ENCODE results near the gene NAALADL2. TPM values are rescaled to one million over a fixed set of nuclear protein-coding genes. Genes with fewer than 3 reads are reported as not detected.

The NAALADL2 gene
- total and polyA plus RNA-seq, 9 of the 15 experiments (the other 6 are each of a cell fraction or from before 2014, with no cell fraction given) = 0.29 to 1.1 (median 0.79) TPM; not detected in 1

DNA sequence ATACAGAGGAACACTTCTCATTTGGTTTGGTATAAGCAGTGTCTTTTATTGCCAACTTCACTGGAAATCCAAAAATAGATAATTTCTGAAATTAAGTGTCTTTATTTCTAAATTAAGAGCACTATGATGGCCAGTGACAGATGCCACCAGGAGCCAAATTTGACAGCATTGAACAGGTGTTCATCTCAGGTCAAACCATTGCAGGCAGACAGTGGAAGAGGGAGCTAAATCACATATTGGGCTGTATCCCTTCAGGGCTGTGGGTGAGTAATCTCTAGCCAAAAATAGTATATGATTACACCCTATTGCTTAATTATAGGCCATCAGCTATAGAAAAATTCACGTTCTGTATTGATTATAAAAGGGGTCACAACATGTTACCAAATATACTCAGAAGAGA, 457.7 kb downstream of the NAALADL2 start:
- no peaks in the 10 kb centered on the region for H3K27me3 ChIP-seq (ENCODE audit: control insufficient read depth in 2 of 2, insufficient read depth in 2 of 2, low read length in 2 of 2)
- H3K4me2 ChIP-seq (ENCODE audit: insufficient read depth, low read length) = no peak overlapping the region
- no peaks in the 10 kb centered on the region for H3K9me1 ChIP-seq (ENCODE audit: control insufficient read depth, insufficient read depth, low read length)
- H3K4me1 ChIP-seq (replicated peaks in 1 of 2; ENCODE audit: control insufficient read depth in 2 of 2, insufficient read depth in 2 of 2, low read length in 2 of 2) = no peaks in the 10 kb centered on the region
- in situ Hi-C loops (cut with MboI) = no loop called here
- H3K79me2 ChIP-seq (ENCODE audit: control insufficient read depth, insufficient read depth, low read length) = no peaks in the 10 kb centered on the region
- ChIA-PET POLR2A (no interaction called here), CTCF (ENCODE audit: low intra/inter-chr PET ratio) (no interaction called here)
- no peak overlapping the region for H2AFZ ChIP-seq (ENCODE audit: low read depth, low read length)
- no peaks in the 10 kb centered on the region for H3K36me3 ChIP-seq (ENCODE audit: control insufficient read depth, insufficient read depth, low read length)
- no peak overlapping the region for H3K9ac ChIP-seq (ENCODE audit: insufficient read depth in 1 of 2, low read depth in 2 of 2, low read length in 2 of 2)
- H3K9me3 ChIP-seq (replicated peaks; ENCODE audit: control insufficient read depth, insufficient read depth, low read depth, low read length) = no peaks in the 10 kb centered on the region
- H4K20me1 ChIP-seq (replicated peaks; ENCODE audit: control insufficient read depth, insufficient read depth, low read length) = no peaks in the 10 kb centered on the region
- no peak for FAIRE-seq
- 0% methylated on average over 1 of the region's 1 CpG for WGBS (ENCODE audit: insufficient coverage, low coverage, missing lambda C conversion rate)
- ATAC-seq = no peak
- intact Hi-C loops (cut with micrococcal nuclease) = no loop called here
- H3K27ac ChIP-seq (ENCODE audit: extremely low read depth, low read depth, low read length) = no peak overlapping the region
- BruUV-seq (replicated peaks) = no TSS peak
- no peak for DNase-seq (ENCODE audit: extremely low read depth in 1 of 4, low spot score in 3 of 4)
- TF ChIP-seq PCBP2 (IDR thresholded peaks at IDR 0.05; ENCODE audit: low read depth, low read length, poor library complexity, severe bottlenecking) = no peak
- no peak for TF ChIP-seq RFX7 (CRISPR knock-in tag; IDR thresholded peaks at IDR 0.05)
- no peak for TF ChIP-seq DMBX1 (CRISPR knock-in tag; IDR thresholded peaks at IDR 0.05; ENCODE audit: borderline replicate concordance)
- H3K4me3 ChIP-seq = no peak overlapping the region

DNA sequence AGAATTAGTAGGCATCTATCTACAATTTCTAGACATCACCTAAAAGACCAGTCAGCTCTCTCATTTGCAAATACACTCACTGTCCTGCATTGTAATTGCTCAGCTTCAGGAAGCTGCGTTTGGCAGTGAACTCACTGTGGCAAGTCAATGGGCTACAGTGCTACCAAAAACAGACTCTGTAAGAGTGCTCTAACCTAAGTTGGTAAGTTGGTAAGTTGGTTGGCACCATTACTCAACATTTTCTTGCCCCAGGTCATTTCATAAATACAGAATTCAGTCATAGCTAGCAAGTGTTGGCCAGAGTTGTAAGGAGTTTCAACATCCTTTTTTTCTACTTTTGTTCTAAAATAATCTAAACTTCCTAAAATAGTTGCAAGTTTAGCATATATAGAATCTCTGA, 466.3 kb downstream of the NAALADL2 start:
- ChIA-PET CTCF (ENCODE audit: low intra/inter-chr PET ratio) (no interaction called here), POLR2A (no interaction called here)
- Histone ChIP-seq H3K79me2 (ENCODE audit: control insufficient read depth, insufficient read depth, low read length) (no peaks in the 10 kb centered on the region), H3K27me3 (ENCODE audit: control insufficient read depth in 2 of 2, insufficient read depth in 2 of 2, low read length in 2 of 2) (no peaks in the 10 kb centered on the region), H3K27ac (ENCODE audit: extremely low read depth, low read depth, low read length) (no peak overlapping the region), H3K9me1 (ENCODE audit: control insufficient read depth, insufficient read depth, low read length) (no peaks in the 10 kb centered on the region), H3K9ac (ENCODE audit: insufficient read depth in 1 of 2, low read depth in 2 of 2, low read length in 2 of 2) (no peak overlapping the region), H3K9me3 (replicated peaks; ENCODE audit: control insufficient read depth, insufficient read depth, low read depth, low read length) (no peaks in the 10 kb centered on the region), H2AFZ (ENCODE audit: low read depth, low read length) (no peak overlapping the region), H3K36me3 (ENCODE audit: control insufficient read depth, insufficient read depth, low read length) (no peaks in the 10 kb centered on the region), H3K4me2 (ENCODE audit: insufficient read depth, low read length) (no peak overlapping the region), H4K20me1 (replicated peaks; ENCODE audit: control insufficient read depth, insufficient read depth, low read length) (no peaks in the 10 kb centered on the region), H3K4me3 (no peak overlapping the region), H3K4me1 (replicated peaks in 1 of 2; ENCODE audit: control insufficient read depth in 2 of 2, insufficient read depth in 2 of 2, low read length in 2 of 2) (no peaks in the 10 kb centered on the region)
- DNase-seq (ENCODE audit: extremely low read depth in 1 of 4, low spot score in 3 of 4) = no peak
- no TSS peak for BruUV-seq (replicated peaks)
- in situ Hi-C loops (cut with MboI) (no loop called here), intact Hi-C loops (cut with micrococcal nuclease) (no loop called here)
- no peak for ATAC-seq
- WGBS (ENCODE audit: insufficient coverage, low coverage, missing lambda C conversion rate) = 0% methylated on average over 1 of the region's 1 CpG
- no peak for FAIRE-seq
- TF ChIP-seq FOXK1 (CRISPR knock-in tag; IDR thresholded peaks at IDR 0.05; ENCODE audit: borderline replicate concordance) (no peak), PCBP1 (IDR thresholded peaks at IDR 0.05; ENCODE audit: low read depth, low read length, poor library complexity, severe bottlenecking) (no peak)
- TF ChIP-seq, protein P1, sequence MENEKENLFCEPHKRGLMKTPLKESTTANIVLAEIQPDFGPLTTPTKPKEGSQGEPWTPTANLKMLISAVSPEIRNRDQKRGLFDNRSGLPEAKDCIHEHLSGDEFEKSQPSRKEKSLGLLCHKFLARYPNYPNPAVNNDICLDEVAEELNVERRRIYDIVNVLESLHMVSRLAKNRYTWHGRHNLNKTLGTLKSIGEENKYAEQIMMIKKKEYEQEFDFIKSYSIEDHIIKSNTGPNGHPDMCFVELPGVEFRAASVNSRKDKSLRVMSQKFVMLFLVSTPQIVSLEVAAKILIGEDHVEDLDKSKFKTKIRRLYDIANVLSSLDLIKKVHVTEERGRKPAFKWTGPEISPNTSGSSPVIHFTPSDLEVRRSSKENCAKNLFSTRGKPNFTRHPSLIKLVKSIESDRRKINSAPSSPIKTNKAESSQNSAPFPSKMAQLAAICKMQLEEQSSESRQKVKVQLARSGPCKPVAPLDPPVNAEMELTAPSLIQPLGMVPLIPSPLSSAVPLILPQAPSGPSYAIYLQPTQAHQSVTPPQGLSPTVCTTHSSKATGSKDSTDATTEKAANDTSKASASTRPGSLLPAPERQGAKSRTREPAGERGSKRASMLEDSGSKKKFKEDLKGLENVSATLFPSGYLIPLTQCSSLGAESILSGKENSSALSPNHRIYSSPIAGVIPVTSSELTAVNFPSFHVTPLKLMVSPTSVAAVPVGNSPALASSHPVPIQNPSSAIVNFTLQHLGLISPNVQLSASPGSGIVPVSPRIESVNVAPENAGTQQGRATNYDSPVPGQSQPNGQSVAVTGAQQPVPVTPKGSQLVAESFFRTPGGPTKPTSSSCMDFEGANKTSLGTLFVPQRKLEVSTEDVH (IDR thresholded peaks at IDR 0.05; ENCODE audit: low read depth, partially characterized antibody) = no peak
- TF ChIP-seq, protein P2, sequence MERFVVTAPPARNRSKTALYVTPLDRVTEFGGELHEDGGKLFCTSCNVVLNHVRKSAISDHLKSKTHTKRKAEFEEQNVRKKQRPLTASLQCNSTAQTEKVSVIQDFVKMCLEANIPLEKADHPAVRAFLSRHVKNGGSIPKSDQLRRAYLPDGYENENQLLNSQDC (CRISPR knock-in tag; IDR thresholded peaks at IDR 0.05) = no peak
- TF ChIP-seq, protein P3, sequence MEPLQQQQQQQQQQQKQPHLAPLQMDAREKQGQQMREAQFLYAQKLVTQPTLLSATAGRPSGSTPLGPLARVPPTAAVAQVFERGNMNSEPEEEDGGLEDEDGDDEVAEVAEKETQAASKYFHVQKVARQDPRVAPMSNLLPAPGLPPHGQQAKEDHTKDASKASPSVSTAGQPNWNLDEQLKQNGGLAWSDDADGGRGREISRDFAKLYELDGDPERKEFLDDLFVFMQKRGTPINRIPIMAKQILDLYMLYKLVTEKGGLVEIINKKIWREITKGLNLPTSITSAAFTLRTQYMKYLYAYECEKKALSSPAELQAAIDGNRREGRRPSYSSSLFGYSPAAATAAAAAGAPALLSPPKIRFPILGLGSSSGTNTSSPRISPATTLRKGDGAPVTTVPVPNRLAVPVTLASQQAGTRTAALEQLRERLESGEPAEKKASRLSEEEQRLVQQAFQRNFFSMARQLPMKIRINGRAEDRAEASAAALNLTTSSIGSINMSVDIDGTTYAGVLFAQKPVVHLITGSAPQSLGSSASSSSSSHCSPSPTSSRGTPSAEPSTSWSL (CRISPR knock-in tag; IDR thresholded peaks at IDR 0.05; ENCODE audit: borderline replicate concordance) = no peak
- TF ChIP-seq, protein P4, sequence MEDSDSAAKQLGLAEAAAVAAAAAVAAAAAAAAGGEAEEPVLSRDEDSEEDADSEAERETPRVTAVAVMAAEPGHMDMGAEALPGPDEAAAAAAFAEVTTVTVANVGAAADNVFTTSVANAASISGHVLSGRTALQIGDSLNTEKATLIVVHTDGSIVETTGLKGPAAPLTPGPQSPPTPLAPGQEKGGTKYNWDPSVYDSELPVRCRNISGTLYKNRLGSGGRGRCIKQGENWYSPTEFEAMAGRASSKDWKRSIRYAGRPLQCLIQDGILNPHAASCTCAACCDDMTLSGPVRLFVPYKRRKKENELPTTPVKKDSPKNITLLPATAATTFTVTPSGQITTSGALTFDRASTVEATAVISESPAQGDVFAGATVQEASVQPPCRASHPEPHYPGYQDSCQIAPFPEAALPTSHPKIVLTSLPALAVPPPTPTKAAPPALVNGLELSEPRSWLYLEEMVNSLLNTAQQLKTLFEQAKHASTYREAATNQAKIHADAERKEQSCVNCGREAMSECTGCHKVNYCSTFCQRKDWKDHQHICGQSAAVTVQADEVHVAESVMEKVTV (CRISPR knock-in tag; IDR thresholded peaks at IDR 0.05) = no peak
